ENCODE results near the gene ACOT6.
"Not testable (repeated sequence)": the region's sequence is repeated elsewhere in the genome, so short reads cannot be mapped to it uniquely, and the experiment has no call there.

Gene ACOT6

GRCh38 chr14:73582102-73582979, 30.0 kb upstream of the ACOT6 start:
- H3K9me3 ChIP-seq (ENCODE audit: low read length); H4K20me1 ChIP-seq (ENCODE audit: insufficient read depth, low read length); H3F3A ChIP-seq (ENCODE audit: insufficient read depth, low read length); H3K9me2 ChIP-seq (ENCODE audit: low read depth, low read length); H3K79me2 ChIP-seq (ENCODE audit: insufficient read depth, low read length); H3K36me3 ChIP-seq (ENCODE audit: insufficient read depth, low read length); H3K27me3 ChIP-seq (ENCODE audit: insufficient read depth, low read length); H2AFZ ChIP-seq (ENCODE audit: low read length); H3K4me2 ChIP-seq (ENCODE audit: low read length); H3K4me1 ChIP-seq (ENCODE audit: insufficient read depth, low read length, severe bottlenecking); H3K4me3 ChIP-seq (ENCODE audit: low read depth, low read length, poor library complexity, severe bottlenecking); H3K27ac ChIP-seq (ENCODE audit: low read depth, low read length, poor library complexity, severe bottlenecking); H3K9ac ChIP-seq (ENCODE audit: low read length): not testable (repeated sequence)

DNA sequence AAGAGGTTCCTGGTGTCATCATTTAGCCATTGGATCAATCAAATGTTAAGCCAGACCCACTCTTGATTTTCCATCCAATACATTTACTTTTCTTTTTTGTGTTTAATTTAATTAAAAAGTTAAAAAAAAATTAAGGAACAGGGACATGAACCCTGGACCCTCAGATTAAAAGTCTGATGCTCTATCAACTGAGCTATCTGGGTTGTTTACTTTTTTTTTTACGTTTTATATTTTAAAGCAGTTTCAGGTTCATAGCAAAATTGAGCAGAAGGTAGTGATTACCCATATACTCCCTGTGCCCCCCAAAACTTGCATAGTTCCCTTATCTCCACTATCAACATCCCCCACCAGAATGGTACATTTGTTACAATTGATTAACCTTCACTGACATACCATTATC, 23.6 kb upstream of the ACOT6 start:
- Histone ChIP-seq H3F3A (ENCODE audit: insufficient read depth, low read length) (no peaks in the 10 kb centered on the region; the same call in 1 of the 2 replicates), H3K79me2 (ENCODE audit: insufficient read depth, low read length) (no peaks in the 10 kb centered on the region), H3K27ac (ENCODE audit: low read depth, low read length, poor library complexity, severe bottlenecking) (no peak overlapping the region), H3K27me3 (ENCODE audit: insufficient read depth, low read length) (no peaks in the 10 kb centered on the region), H2AFZ (ENCODE audit: low read length) (no peak overlapping the region), H3K9ac (ENCODE audit: low read length) (no peak overlapping the region), H4K20me1 (ENCODE audit: insufficient read depth, low read length) (no peaks in the 10 kb centered on the region), H3K9me2 (ENCODE audit: low read depth, low read length) (no peaks in the 10 kb centered on the region), H3K4me2 (ENCODE audit: low read length) (no peak overlapping the region), H3K4me3 (ENCODE audit: low read depth, low read length, poor library complexity, severe bottlenecking) (no peak overlapping the region), H3K9me3 (ENCODE audit: low read length) (no peaks in the 10 kb centered on the region), H3K4me1 (ENCODE audit: insufficient read depth, low read length, severe bottlenecking) (peaks cover 17% of the 10 kb centered on the region), H3K36me3 (ENCODE audit: insufficient read depth, low read length) (no peaks in the 10 kb centered on the region)
- TF ChIP-seq, protein P1, sequence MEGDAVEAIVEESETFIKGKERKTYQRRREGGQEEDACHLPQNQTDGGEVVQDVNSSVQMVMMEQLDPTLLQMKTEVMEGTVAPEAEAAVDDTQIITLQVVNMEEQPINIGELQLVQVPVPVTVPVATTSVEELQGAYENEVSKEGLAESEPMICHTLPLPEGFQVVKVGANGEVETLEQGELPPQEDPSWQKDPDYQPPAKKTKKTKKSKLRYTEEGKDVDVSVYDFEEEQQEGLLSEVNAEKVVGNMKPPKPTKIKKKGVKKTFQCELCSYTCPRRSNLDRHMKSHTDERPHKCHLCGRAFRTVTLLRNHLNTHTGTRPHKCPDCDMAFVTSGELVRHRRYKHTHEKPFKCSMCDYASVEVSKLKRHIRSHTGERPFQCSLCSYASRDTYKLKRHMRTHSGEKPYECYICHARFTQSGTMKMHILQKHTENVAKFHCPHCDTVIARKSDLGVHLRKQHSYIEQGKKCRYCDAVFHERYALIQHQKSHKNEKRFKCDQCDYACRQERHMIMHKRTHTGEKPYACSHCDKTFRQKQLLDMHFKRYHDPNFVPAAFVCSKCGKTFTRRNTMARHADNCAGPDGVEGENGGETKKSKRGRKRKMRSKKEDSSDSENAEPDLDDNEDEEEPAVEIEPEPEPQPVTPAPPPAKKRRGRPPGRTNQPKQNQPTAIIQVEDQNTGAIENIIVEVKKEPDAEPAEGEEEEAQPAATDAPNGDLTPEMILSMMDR (IDR thresholded peaks at IDR 0.05; ENCODE audit: low read length), result no peak
- TF ChIP-seq EZH2 (IDR thresholded peaks at IDR 0.05; ENCODE audit: borderline replicate concordance, low read length), result no peak

- no peaks in the 10 kb centered on the region for H3K9me3 ChIP-seq (ENCODE audit: low read length)
- H3K4me3 ChIP-seq (ENCODE audit: low read depth, low read length, poor library complexity, severe bottlenecking), result no peak overlapping the region
- peaks cover 17% of the 10 kb centered on the region for H3K4me1 ChIP-seq (ENCODE audit: insufficient read depth, low read length, severe bottlenecking)
- no peak for TF ChIP-seq EZH2 (IDR thresholded peaks at IDR 0.05; ENCODE audit: borderline replicate concordance, low read length)
- TF ChIP-seq, protein P1 (IDR thresholded peaks at IDR 0.05; ENCODE audit: low read length), result no peak
- H3K4me2 ChIP-seq (ENCODE audit: low read length), result no peak overlapping the region
- H3K27ac ChIP-seq (ENCODE audit: low read depth, low read length, poor library complexity, severe bottlenecking), result no peak overlapping the region
- no peaks in the 10 kb centered on the region for H3K79me2 ChIP-seq (ENCODE audit: insufficient read depth, low read length)
- H3K9ac ChIP-seq (ENCODE audit: low read length), result no peak overlapping the region
- H3K9me2 ChIP-seq (ENCODE audit: low read depth, low read length), result no peaks in the 10 kb centered on the region
- H3F3A ChIP-seq (ENCODE audit: insufficient read depth, low read length), result no peaks in the 10 kb centered on the region; the same call in 1 of the 2 replicates
- no peaks in the 10 kb centered on the region for H3K27me3 ChIP-seq (ENCODE audit: insufficient read depth, low read length)
- H4K20me1 ChIP-seq (ENCODE audit: insufficient read depth, low read length), result no peaks in the 10 kb centered on the region
- H2AFZ ChIP-seq (ENCODE audit: low read length), result no peak overlapping the region
- no peaks in the 10 kb centered on the region for H3K36me3 ChIP-seq (ENCODE audit: insufficient read depth, low read length)
These were observed 23.2 kb upstream of the ACOT6 start for GRCh38 chr14:73589116-73589515.

GRCh38 chr14:73590673-73591004, 21.7 kb upstream of the ACOT6 start:
- not testable (repeated sequence) for H3K27me3 ChIP-seq (ENCODE audit: insufficient read depth, low read length); H2AFZ ChIP-seq (ENCODE audit: low read length); H3K4me3 ChIP-seq (ENCODE audit: low read depth, low read length, poor library complexity, severe bottlenecking); H3K9me2 ChIP-seq (ENCODE audit: low read depth, low read length); H3K79me2 ChIP-seq (ENCODE audit: insufficient read depth, low read length); H3K27ac ChIP-seq (ENCODE audit: low read depth, low read length, poor library complexity, severe bottlenecking); H4K20me1 ChIP-seq (ENCODE audit: insufficient read depth, low read length); H3K9ac ChIP-seq (ENCODE audit: low read length); H3K36me3 ChIP-seq (ENCODE audit: insufficient read depth, low read length); H3K9me3 ChIP-seq (ENCODE audit: low read length); H3F3A ChIP-seq (ENCODE audit: insufficient read depth, low read length); H3K4me2 ChIP-seq (ENCODE audit: low read length)
- H3K4me1 ChIP-seq (ENCODE audit: insufficient read depth, low read length, severe bottlenecking), result peaks cover 17% of the 10 kb centered on the region

All from OCI-LY1 (cell line).